Uterus (tissue), 2 donors: ENCODE results near the gene HSPA8.

Source experiments
- POLR2A ChIP-seq, 2 donors: fragments of 450-650 bp; IDR thresholded peaks; one replicate each; pipeline ENCODE4 v1.6.1; 2016; ENCODE audit warnings: antibody characterized with exemption in 2 of 2, mild to moderate bottlenecking in 1 of 2, moderate library complexity in 1 of 2
- TF ChIP-seq, protein P1 (sequence below), 4 experiments: fragments of 200-600 bp in 2 of 4; fragments of 450-650 bp in 2 of 4; sonication (generic) in 2 of 4; IDR thresholded peaks; one replicate each; pipeline ENCODE4 v1.5.1; 2016 to 2019; ENCODE audit warnings: antibody characterized with exemption in 4 of 4, mild to moderate bottlenecking in 2 of 4, moderate library complexity in 1 of 4

DNA sequence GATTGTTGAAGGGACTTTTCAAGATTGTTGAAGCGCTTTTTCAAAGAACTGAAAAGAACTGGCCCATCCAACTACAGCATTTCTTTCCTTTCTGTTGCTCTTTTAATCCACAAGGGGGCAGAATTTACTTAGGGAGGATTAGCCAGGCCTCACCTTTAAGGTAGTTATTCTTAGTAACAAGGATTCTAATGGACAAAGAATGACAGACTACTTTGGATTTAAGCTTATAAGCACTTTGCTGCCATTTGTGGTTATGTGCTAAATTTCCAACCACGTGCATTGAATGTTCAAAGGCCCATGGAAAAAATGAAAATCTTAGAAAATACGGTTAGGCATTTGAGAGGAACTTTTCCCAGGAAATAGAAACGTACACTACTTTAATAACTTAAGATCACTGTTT, 49.5 kb upstream of the HSPA8 start:
- TF ChIP-seq, protein P1, sequence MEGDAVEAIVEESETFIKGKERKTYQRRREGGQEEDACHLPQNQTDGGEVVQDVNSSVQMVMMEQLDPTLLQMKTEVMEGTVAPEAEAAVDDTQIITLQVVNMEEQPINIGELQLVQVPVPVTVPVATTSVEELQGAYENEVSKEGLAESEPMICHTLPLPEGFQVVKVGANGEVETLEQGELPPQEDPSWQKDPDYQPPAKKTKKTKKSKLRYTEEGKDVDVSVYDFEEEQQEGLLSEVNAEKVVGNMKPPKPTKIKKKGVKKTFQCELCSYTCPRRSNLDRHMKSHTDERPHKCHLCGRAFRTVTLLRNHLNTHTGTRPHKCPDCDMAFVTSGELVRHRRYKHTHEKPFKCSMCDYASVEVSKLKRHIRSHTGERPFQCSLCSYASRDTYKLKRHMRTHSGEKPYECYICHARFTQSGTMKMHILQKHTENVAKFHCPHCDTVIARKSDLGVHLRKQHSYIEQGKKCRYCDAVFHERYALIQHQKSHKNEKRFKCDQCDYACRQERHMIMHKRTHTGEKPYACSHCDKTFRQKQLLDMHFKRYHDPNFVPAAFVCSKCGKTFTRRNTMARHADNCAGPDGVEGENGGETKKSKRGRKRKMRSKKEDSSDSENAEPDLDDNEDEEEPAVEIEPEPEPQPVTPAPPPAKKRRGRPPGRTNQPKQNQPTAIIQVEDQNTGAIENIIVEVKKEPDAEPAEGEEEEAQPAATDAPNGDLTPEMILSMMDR (IDR thresholded peaks at IDR 0.05): peak; percentile 66 to 78 (median 72)
- TF ChIP-seq POLR2A (IDR thresholded peaks at IDR 0.05): no peak
